HG02981 (cell line): ENCODE data around the gene GMFB.

Experiments used
- ATAC-seq: cut with Tn5 transposase; IDR thresholded peaks from one replicate; pipeline ENCODE4 v1.9.1; 2021; ENCODE audit warnings: mild to moderate bottlenecking, moderate library complexity; ENCODE audit not compliant: unreplicated experiment

GMFB gene

DNA sequence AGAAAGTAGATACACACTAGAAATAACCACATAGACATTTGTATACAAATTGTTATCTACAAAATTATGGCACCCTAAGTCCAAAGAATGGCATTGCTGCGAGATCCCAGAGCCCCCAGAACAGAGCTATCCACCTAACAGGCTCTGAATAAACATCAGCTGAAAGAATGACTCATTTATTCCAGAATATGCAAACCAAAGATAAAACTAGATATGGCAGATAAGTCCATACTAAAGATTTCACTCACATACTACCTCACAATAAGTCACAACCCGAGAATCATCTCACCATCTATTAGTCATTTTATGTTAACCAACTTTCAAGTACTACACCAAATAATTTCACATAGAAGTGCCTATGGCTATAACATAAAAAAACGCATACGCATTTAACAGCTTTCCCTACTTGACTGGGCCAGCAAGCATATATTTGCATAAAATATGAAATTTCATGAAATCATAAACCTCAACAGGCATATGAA lies 53.2 kb downstream of the GMFB start:
- peak; percentile 68 for ATAC-seq

DNA sequence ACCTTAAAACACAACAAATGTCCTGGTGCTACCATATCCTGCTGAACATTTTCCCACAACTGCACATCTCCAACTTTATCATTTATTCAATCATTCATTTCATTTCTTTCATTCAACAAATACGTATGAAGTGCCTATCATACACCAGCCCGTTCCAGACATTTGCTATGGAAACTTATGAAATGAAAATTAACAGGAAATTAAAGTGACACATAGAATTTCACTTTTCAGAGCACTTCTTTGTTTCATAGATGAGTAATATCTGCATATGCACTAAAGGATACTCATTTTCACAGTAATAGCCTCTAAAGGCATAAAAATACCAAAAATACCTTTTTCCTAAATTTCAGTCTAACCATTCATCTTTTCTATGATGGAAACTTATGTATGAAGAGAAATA lies 60.3 kb downstream of the GMFB start:
- ATAC-seq: no peak

DNA sequence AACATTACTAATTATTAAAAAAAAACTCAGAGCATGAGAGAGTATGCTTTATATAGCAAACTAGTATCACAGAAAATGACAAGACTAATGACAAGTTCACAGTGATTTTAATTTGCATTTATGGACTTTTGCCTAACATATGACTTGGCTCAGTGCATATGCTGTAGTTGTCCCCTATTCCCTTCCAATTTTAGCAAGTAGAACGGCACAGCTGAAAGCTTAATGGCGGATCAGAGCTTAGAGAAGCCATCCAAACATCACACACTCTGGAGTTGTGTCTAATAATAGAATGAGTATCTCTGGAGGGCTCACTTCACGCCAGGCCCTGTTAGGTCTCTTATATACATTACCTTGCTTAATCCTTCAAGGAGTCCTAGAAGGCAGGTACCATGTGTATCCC lies 60.9 kb downstream of the GMFB start:
- no peak for ATAC-seq

DNA sequence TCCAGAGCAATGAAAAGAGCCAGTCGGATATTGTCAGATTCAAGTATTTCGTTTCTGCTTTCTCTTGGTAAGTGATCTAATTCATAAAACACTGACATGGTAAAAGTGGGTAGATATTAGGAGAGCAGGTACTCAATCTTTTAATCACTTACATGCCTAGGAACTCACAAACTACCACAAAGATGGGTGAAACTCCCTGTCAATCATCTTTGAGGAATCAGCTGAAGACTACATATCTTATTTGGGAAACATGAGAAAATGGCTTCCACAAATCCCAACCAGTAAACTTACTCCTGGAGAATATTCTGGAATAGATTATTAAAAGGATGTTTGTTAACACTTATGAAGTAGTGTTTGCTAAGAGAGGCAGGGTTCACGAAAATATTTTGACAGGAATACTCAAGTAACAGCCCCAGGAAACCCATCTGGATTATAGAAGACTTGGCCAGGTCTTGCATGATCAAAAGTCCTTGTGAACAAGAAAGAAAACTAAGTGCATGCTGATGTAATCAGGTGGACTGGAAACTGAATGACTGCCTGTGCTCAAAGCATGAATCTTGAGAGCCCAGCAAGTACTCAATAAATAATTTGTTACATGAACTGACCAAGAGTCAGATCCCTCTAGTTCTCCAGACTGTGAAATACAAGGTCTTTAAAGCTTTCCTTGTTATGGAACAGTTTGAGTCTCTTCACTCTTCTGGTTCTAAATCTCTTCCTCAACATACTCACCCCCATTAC lies 63.1 kb downstream of the GMFB start:
- ATAC-seq: no peak

DNA sequence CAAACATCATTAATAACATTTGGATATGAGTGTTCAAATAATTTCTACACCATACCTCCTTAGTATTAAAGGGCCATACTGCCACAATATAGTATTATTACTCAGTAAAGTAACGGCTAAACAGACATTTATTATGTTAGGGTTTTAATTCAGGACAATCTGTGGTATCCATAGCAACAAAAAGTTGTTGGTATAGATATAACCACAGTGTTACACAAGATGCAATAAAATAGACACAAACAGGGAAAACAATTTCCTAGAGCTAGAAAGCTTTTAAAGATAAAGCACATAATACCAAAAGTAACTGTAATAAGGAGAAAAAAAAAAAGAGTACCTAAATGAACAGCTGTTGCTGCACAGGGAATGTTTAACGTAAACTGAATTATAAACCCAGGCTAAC lies 63.7 kb downstream of the GMFB start:
- no peak for ATAC-seq
